Stimulated activated CD8-positive, alpha-beta memory T cell treated with anti-CD3 and anti-CD28 coated beads, Interleukin-12 subunit alpha, Interleukin-12 subunit beta, amount 100 ng/mL, for 1 hour (primary cell): ENCODE results near the gene S1PR4.

Experiments used
- DNase-seq: peaks from one replicate; pipeline ENCODE4 v3.0.0-alpha.2; 2020; ENCODE audit warnings: low read depth

S1PR4 gene

GRCh38 chr19:3224346-3225168 lies 46.0 kb downstream of the S1PR4 start, which contains the start of gene CELF5:
CELF5 (plus strand) TSS chr19:3224661; CDS start chr19:3224740, 79 bp downstream.
- peak; percentile 16 for DNase-seq

- no peak for DNase-seq
Observed at GRCh38 chr19:3225169-3225485, 46.6 kb downstream of the S1PR4 start.

DNA sequence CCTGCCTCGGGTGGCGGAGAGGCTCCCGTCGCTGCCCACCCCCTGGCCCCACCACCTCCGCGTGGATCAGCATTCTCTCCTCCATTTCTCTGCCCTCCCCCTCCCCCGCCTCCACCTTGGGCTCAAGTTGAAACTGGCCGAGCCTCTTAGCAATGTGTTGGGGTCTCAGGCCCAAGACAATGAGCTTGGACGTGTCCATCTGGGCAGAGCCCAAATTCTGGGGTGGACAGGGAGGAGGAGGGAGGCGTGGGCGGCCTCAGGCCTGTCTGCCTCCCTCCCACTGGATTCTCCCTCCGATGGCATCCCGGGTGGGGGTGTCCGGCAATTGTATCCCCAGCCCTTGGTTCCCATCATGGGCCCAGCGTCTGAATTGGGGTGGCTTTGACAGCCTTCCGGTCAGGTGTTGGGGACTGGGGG lies 47.1 kb downstream of the S1PR4 start:
- DNase-seq, result no peak

- DNase-seq, result no peak
Observed at GRCh38 chr19:3227054-3227626, 48.6 kb downstream of the S1PR4 start.

GRCh38 chr19:3229346-3229743 lies 50.8 kb downstream of the S1PR4 start:
- no peak for DNase-seq
